ENCODE data around the gene GAPDHS. TPM values are rescaled to one million over a fixed set of nuclear protein-coding genes. Genes with fewer than 3 reads are reported as not detected.

GAPDHS gene
- total RNA-seq, 1 donor from 2014 or later = not detected

DNA sequence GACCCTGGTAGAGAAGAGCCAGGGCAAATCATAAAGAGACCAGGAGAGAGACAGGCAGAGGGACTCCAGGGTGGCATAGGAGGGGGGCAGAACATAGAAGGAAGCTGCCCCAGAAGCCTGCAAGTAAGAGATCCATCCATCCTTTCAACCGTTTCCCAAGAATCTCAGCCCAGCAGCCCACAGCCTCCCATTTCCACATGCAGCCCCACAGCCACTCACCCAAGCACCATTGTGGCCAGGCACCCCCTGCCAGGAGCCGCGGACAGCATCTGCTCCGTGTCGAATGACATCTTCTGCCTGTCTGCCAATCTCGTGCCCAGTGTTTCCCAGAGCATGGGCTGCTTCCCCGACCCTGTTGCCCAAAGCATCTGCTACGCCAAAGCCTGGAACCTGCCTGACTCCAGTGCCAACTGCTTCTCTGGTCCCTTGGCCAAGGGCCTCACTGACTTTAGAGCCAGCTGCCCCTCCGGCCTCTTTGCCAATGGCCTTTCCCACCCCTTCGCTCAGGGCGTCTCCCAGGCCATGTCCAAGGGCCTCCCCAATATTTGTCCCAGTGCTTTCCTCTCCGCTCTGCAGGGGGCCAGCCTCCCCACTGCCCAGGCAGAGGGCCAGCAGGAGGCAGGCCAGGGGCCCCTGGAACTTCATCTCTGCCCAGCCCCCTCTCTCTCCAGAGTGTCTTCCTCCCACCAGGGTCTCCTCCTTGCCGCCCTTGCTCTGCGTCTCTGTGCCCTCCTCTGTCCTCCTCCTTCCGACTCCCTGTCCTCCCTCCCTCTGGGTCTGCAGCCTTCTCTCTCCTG is 20.2 kb upstream of the GAPDHS start:
- H3K4me3 Mint-ChIP-seq (ENCODE audit: unreplicated experiment) = peak overlapping the region; percentile 64
- peaks cover 16% of the 10 kb centered on the region for H3K27me3 Mint-ChIP-seq (ENCODE audit: low read depth, unreplicated experiment)
- H3K27me3 ChIP-seq (ENCODE audit: insufficient read depth, low read length) = peaks cover 38% of the 10 kb centered on the region
- H2AFZ ChIP-seq (ENCODE audit: low read depth, low read length) = no peak overlapping the region
- H3K79me2 ChIP-seq (ENCODE audit: insufficient read depth, low read length) = no peaks in the 10 kb centered on the region
- no peak overlapping the region for H3K4me2 ChIP-seq (ENCODE audit: low read length)
- no peak overlapping the region for H3K9ac ChIP-seq (ENCODE audit: low read length)
- no peak for TF ChIP-seq EZH2 (IDR thresholded peaks at IDR 0.05; ENCODE audit: insufficient read depth, low read length)
- no peaks in the 10 kb centered on the region for H4K20me1 ChIP-seq (ENCODE audit: insufficient read depth, low read length)
- DNase-seq (ENCODE audit: low read depth) (no peak), FAIRE-seq (no peak)
- H3K36me3 ChIP-seq (ENCODE audit: insufficient read depth, low read length) = no peaks in the 10 kb centered on the region
- no peak overlapping the region for H3K4me3 ChIP-seq (ENCODE audit: insufficient read depth, low read depth, low read length)
- H3K27ac ChIP-seq (ENCODE audit: low read depth, low read length) = no peak overlapping the region
- H3K36me3 Mint-ChIP-seq (ENCODE audit: low read depth, unreplicated experiment) = no peaks in the 10 kb centered on the region
- H3K9me3 ChIP-seq (ENCODE audit: insufficient read depth, low read depth, low read length) = no peaks in the 10 kb centered on the region
- peaks cover 2% of the 10 kb centered on the region for H3K4me1 ChIP-seq (ENCODE audit: insufficient read depth, low read length)
- H3K9me3 Mint-ChIP-seq (ENCODE audit: unreplicated experiment) = no peaks in the 10 kb centered on the region
- peaks cover 8% of the 10 kb centered on the region for H3K4me1 Mint-ChIP-seq (ENCODE audit: low read depth, unreplicated experiment)
- H3K27ac Mint-ChIP-seq (ENCODE audit: unreplicated experiment) = no peak overlapping the region

DNA sequence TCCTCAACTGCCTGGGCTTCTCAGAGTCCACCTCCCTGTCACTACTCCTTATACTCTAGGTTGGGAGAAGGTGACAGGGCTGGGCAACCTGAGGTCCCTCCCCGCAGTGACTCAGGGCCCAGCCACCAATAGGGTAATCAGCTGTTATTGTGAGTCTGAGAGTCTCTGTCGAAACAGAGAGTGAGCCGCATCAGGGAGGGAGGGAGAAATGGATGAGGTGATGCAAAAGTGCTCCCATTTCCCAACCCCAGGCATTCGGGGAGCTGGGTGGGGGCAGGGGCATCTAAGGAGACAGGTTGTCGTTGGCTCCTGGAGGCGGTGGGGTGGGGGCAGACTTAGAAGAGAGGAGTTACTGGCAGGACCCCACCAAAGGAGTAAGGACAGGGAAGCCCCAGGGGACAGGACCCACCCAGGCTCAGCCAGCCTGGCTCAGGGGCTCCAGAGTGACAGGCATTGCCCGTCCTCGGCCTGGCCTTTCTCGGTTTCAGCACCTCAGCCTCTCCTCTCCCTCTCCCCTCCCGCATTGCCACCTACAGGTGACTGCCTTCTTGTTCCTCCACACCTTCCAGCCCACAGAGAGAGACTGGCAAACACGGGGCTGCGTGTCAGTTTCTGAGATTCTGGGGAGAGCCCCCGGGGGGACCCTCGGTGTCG is 19.5 kb upstream of the GAPDHS start, which contains the start of gene DMKN:
TSS of gene DMKN (minus strand) at position 22 of the 654 bp plus-strand sequence. CDS start 174 bp downstream, outside the sequence.
- peaks cover 31% of the 10 kb centered on the region for H3K27me3 ChIP-seq (ENCODE audit: insufficient read depth, low read length)
- peak within 1 kb of the TSS; percentile 64 for H3K4me3 Mint-ChIP-seq (ENCODE audit: unreplicated experiment)
- FAIRE-seq (no peak), DNase-seq (ENCODE audit: low read depth) (no peak)
- no peak within 1 kb of the TSS for H3K27ac ChIP-seq (ENCODE audit: low read depth, low read length)
- no peaks in the 10 kb centered on the region for H3K36me3 Mint-ChIP-seq (ENCODE audit: low read depth, unreplicated experiment)
- peak within 1 kb of the TSS; percentile 47 for H2AFZ ChIP-seq (ENCODE audit: low read depth, low read length)
- no peaks in the 10 kb centered on the region for H4K20me1 ChIP-seq (ENCODE audit: insufficient read depth, low read length)
- peaks cover 13% of the 10 kb centered on the region for H3K4me1 Mint-ChIP-seq (ENCODE audit: low read depth, unreplicated experiment)
- no peak for TF ChIP-seq EZH2 (IDR thresholded peaks at IDR 0.05; ENCODE audit: insufficient read depth, low read length)
- TF ChIP-seq, protein P1, sequence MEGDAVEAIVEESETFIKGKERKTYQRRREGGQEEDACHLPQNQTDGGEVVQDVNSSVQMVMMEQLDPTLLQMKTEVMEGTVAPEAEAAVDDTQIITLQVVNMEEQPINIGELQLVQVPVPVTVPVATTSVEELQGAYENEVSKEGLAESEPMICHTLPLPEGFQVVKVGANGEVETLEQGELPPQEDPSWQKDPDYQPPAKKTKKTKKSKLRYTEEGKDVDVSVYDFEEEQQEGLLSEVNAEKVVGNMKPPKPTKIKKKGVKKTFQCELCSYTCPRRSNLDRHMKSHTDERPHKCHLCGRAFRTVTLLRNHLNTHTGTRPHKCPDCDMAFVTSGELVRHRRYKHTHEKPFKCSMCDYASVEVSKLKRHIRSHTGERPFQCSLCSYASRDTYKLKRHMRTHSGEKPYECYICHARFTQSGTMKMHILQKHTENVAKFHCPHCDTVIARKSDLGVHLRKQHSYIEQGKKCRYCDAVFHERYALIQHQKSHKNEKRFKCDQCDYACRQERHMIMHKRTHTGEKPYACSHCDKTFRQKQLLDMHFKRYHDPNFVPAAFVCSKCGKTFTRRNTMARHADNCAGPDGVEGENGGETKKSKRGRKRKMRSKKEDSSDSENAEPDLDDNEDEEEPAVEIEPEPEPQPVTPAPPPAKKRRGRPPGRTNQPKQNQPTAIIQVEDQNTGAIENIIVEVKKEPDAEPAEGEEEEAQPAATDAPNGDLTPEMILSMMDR (IDR thresholded peaks at IDR 0.05; ENCODE audit: insufficient read depth, low read depth, low read length) = no peak
- H3K9ac ChIP-seq (ENCODE audit: low read length) = no peak within 1 kb of the TSS
- no peak within 1 kb of the TSS for H3K27ac Mint-ChIP-seq (ENCODE audit: unreplicated experiment)
- no peaks in the 10 kb centered on the region for H3K79me2 ChIP-seq (ENCODE audit: insufficient read depth, low read length)
- H3K9me3 ChIP-seq (ENCODE audit: insufficient read depth, low read depth, low read length) = no peaks in the 10 kb centered on the region
- H3K4me3 ChIP-seq (ENCODE audit: insufficient read depth, low read depth, low read length) = no peak within 1 kb of the TSS
- H3K27me3 Mint-ChIP-seq (ENCODE audit: low read depth, unreplicated experiment) = peaks cover 16% of the 10 kb centered on the region
- peak within 1 kb of the TSS; percentile 26 for H3K4me2 ChIP-seq (ENCODE audit: low read length)
- H3K36me3 ChIP-seq (ENCODE audit: insufficient read depth, low read length) = no peaks in the 10 kb centered on the region
- H3K9me3 Mint-ChIP-seq (ENCODE audit: unreplicated experiment) = no peaks in the 10 kb centered on the region
- H3K4me1 ChIP-seq (ENCODE audit: insufficient read depth, low read length) = peaks cover 9% of the 10 kb centered on the region

DNA sequence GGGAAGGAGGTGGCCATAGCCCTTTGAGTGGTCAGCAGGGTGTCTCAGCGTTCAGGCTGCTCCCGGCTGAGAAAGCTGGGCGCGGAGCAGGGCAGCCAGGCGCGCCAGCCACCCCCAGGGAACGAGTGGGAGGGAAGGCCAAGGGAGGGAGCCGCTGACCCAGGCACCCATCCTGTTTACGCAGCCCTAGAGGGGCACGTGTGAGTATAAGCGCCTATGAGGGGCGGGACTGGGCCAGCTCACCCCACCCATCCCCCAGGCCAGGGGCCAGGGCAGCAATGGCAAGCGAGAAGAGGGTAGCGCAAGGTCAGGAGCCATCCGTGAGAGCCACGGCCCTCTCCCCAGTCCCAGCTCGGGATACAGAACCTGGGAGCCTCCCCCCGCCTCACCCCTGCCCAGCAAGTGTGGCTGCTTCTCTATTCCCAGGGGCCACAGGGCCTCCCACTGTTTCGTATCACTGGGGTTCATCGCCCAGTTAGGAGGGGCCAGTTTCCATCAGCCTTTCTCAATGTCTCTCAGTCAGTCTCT is 18.9 kb upstream of the GAPDHS start:
- H3K4me3 Mint-ChIP-seq (ENCODE audit: unreplicated experiment) = no peak overlapping the region
- peaks cover 16% of the 10 kb centered on the region for H3K27me3 Mint-ChIP-seq (ENCODE audit: low read depth, unreplicated experiment)
- H3K4me1 Mint-ChIP-seq (ENCODE audit: low read depth, unreplicated experiment) = peaks cover 11% of the 10 kb centered on the region

More for the DNA sequence above, 18.9 kb upstream of the GAPDHS start:
- Histone ChIP-seq H2AFZ (ENCODE audit: low read depth, low read length) (peak overlapping the region; percentile 47), H3K79me2 (ENCODE audit: insufficient read depth, low read length) (no peaks in the 10 kb centered on the region), H3K4me2 (ENCODE audit: low read length) (peak overlapping the region; percentile 26), H3K9me3 (ENCODE audit: insufficient read depth, low read depth, low read length) (no peaks in the 10 kb centered on the region), H3K36me3 (ENCODE audit: insufficient read depth, low read length) (no peaks in the 10 kb centered on the region), H4K20me1 (ENCODE audit: insufficient read depth, low read length) (no peaks in the 10 kb centered on the region), H3K27ac (ENCODE audit: low read depth, low read length) (no peak overlapping the region), H3K9ac (ENCODE audit: low read length) (no peak overlapping the region), H3K4me1 (ENCODE audit: insufficient read depth, low read length) (peaks cover 10% of the 10 kb centered on the region), H3K4me3 (ENCODE audit: insufficient read depth, low read depth, low read length) (no peak overlapping the region), H3K27me3 (ENCODE audit: insufficient read depth, low read length) (peaks cover 26% of the 10 kb centered on the region)
- no peak for TF ChIP-seq EZH2 (IDR thresholded peaks at IDR 0.05; ENCODE audit: insufficient read depth, low read length)
- TF ChIP-seq, protein P1 (IDR thresholded peaks at IDR 0.05; ENCODE audit: insufficient read depth, low read depth, low read length) = no peak
- Mint-ChIP-seq H3K9me3 (ENCODE audit: unreplicated experiment) (no peaks in the 10 kb centered on the region), H3K27ac (ENCODE audit: unreplicated experiment) (no peak overlapping the region), H3K36me3 (ENCODE audit: low read depth, unreplicated experiment) (no peaks in the 10 kb centered on the region)
- no peak for FAIRE-seq
- DNase-seq (ENCODE audit: low read depth) = no peak

Data from astrocyte (in vitro differentiated cells and primary cell).